Left kidney (tissue), 8 donors: Measurements from ENCODE around the gene FMNL3. TPM values are rescaled to one million over a fixed set of nuclear protein-coding genes. Genes with fewer than 3 reads are reported as not detected.
"Not testable (repeated sequence)": the region's sequence is repeated elsewhere in the genome, so short reads cannot be mapped to it uniquely, and the experiment has no call there.

Experiments
- DNase-seq: peaks from one replicate; pipeline ENCODE4 v3.0.0-alpha.2; 2013
- long read RNA-seq, 8 donors: transcript quantifications; one replicate each; lab custom pipeline, GENCODE V29; 2026
- polyA plus RNA-seq: library from polyadenylated mRNA; unstranded; fragments of 120-200 nt; gene quantifications from one replicate; pipeline ENCODE4 v1.2.1, GENCODE V29; 2013; ENCODE audit not compliant: insufficient read length

Gene FMNL3, protein sequence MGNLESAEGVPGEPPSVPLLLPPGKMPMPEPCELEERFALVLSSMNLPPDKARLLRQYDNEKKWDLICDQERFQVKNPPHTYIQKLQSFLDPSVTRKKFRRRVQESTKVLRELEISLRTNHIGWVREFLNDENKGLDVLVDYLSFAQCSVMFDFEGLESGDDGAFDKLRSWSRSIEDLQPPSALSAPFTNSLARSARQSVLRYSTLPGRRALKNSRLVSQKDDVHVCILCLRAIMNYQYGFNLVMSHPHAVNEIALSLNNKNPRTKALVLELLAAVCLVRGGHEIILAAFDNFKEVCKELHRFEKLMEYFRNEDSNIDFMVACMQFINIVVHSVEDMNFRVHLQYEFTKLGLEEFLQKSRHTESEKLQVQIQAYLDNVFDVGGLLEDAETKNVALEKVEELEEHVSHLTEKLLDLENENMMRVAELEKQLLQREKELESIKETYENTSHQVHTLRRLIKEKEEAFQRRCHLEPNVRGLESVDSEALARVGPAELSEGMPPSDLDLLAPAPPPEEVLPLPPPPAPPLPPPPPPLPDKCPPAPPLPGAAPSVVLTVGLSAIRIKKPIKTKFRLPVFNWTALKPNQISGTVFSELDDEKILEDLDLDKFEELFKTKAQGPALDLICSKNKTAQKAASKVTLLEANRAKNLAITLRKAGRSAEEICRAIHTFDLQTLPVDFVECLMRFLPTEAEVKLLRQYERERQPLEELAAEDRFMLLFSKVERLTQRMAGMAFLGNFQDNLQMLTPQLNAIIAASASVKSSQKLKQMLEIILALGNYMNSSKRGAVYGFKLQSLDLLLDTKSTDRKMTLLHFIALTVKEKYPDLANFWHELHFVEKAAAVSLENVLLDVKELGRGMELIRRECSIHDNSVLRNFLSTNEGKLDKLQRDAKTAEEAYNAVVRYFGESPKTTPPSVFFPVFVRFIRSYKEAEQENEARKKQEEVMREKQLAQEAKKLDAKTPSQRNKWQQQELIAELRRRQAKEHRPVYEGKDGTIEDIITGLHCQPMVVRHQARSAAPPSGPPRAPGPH
- 46.3 TPM for polyA plus RNA-seq
- long read RNA-seq, donor 1: 0 reads
- long read RNA-seq, donor 2: 0 reads
- long read RNA-seq, donor 3: 0 reads
- long read RNA-seq, donor 4: 0 reads
- long read RNA-seq, donor 5, partial matches to known transcripts: 20 of 20 reads
- long read RNA-seq, donor 5, other reads (novel, unspliced or antisense): 0 of 20 reads
- long read RNA-seq, donor 6, partial matches to known transcripts: 5 of 5 reads
- long read RNA-seq, donor 6, other reads (novel, unspliced or antisense): 0 of 5 reads
- long read RNA-seq, donor 7, partial matches to known transcripts: 5 of 5 reads
- long read RNA-seq, donor 7, other reads (novel, unspliced or antisense): 0 of 5 reads
- long read RNA-seq, donor 8, partial matches to known transcripts: 244 of 250 reads
- long read RNA-seq, donor 8, other reads (novel, unspliced or antisense): 6 of 250 reads

- peak; percentile 94 for DNase-seq
Measured at GRCh38 chr12:49707128-49707811, at the start of gene FMNL3. Gene FMNL3, minus strand, starts transcription at chr12:49707405. Its CDS starts 225 bp downstream, at chr12:49707180.

DNA sequence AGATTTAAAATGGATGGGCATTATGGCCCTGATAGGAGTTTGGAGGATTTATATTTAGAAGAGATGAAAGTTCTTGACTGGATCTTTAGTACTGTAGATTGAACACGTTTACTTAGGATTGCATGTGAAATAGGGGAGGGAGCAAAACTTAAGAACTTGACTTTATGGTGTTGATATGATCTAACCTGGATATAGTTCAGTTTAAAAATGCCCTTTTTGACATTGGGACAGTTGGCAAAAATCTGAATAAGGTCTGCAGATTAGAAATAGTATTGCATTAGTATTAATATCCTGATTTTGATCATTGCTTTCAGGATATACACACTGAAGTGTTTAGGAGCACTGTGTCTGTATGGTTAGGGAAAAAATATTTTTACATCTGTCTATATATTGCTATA is 43.8 kb upstream of the FMNL3 start:
- DNase-seq: no peak

- no peak for DNase-seq
Measured at GRCh38 chr12:49750027-49750995, 43.1 kb upstream of the FMNL3 start.

GRCh38 chr12:49748800-49749199 is 41.6 kb upstream of the FMNL3 start:
- no peak for DNase-seq

GRCh38 chr12:49748306-49748705 is 41.1 kb upstream of the FMNL3 start:
- no peak for DNase-seq

GRCh38 chr12:49744363-49744885 is 37.2 kb upstream of the FMNL3 start:
- DNase-seq: no peak

- peak; percentile 52 for DNase-seq
Measured at GRCh38 chr12:49741882-49742620, 34.8 kb upstream of the FMNL3 start.

GRCh38 chr12:49740930-49741881 is 34.0 kb upstream of the FMNL3 start, which contains the start of gene TMBIM6:
Gene TMBIM6, plus strand, starts transcription at chr12:49741557. Its CDS starts 10,937 bp downstream, at chr12:49752494.
- peak; percentile 100 for DNase-seq

DNA sequence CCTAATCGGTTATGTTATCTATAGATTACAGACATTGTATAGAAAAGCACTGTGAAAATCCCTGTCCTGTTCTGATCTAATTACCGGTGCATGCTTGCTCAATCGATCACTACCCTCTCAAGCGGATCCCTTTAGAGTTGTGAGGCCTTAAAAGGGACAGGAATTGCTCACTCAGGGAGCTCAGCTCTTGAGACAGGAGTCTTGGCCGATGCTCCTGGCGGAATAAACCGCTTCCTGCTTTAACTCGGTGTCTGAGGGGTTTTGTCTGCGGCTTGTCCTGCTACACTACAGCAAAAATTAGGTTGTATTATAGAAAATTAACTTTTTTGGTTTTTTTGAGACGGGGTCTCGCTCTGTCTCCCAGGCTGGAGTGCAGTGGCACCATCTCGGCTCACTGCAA is 33.1 kb upstream of the FMNL3 start:
- not testable (repeated sequence) for DNase-seq

- DNase-seq: not testable (repeated sequence)
Measured at GRCh38 chr12:49738721-49739120, 31.5 kb upstream of the FMNL3 start.

DNA sequence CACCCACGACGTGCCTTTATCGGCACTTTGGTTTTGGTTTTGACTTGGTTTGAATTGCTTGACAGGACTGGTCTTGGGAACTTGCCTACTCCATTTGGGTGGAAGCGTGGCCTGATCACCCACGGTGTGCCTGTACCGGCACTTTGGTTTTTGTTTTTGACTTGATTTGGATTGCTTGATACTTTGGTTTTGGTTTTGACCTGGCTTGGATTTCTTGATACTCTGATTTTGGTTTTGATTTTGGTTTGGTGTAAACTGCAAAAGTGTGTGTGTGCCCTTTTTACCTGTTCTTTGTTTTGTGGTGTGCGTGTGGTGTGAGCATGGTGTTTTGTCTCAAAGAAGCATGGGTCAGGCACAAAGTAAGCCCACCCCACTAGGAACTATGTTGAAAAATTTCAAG is 27.7 kb upstream of the FMNL3 start:
- DNase-seq: not testable (repeated sequence)

GRCh38 chr12:49733219-49734017 is 26.2 kb upstream of the FMNL3 start:
- DNase-seq: no peak

- DNase-seq: no peak
Measured at GRCh38 chr12:49730568-49731101, 23.4 kb upstream of the FMNL3 start.

GRCh38 chr12:49730050-49730449 is 22.8 kb upstream of the FMNL3 start:
- no peak for DNase-seq

DNA sequence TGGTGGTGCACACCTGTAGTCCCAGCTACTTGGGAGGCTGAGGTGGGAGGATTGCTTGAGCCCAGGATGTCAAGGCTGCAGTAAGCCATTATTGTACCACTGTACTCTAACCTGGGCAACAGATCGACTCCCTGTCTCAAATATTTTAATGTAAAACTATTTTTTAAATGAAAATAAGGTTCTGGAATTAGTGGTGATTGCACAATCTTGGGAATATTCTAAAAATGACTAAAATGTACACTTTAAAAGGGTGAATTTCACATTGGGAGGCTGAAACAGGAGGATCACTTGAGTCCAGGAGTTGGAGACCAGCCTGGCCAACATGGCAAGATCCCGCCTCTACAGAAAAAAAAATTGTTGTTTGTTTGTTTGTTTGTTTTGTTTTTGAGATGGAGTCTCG is 21.2 kb upstream of the FMNL3 start:
- DNase-seq: no peak

- not testable (repeated sequence) for DNase-seq
Measured at GRCh38 chr12:49721355-49721754, 14.2 kb upstream of the FMNL3 start.
